Stimulated activated naive B cell treated with anti-CD40 and anti-IgM and Interleukin-4, amounts not matched to agents 10 μg/mL and 1 μg/mL and 100 μg/mL, for 72 hours (primary cell): ENCODE results near the gene DYRK1A.
"Not testable (repeated sequence)": the region's sequence is repeated elsewhere in the genome, so short reads cannot be mapped to it uniquely, and the experiment has no call there.

ENCODE experiments used
- ATAC-seq, 2 donors: fragments of 150-1000 bp; cut with Tn5 transposase; replicated peaks; 2 replicates each; pipeline ENCODE4 v1.10.0; 2021; ENCODE audit warnings: moderate library complexity in 1 of 2
- DNase-seq: peaks from one replicate; pipeline ENCODE4 v3.0.0; 2021
- H3K27ac Mint-ChIP-seq: one replicate; pipeline ENCODE4 v1.8.0; 2022; ENCODE audit warnings: mild to moderate bottlenecking, mixed read lengths
- H3K27me3 Mint-ChIP-seq, 2 donors: one replicate each; pipeline ENCODE4 v1.8.0; 2022; ENCODE audit warnings: mixed read lengths in 2 of 2
- H3K36me3 Mint-ChIP-seq, 2 donors: one replicate each; pipeline ENCODE4 v1.8.0; 2022; ENCODE audit warnings: mixed read lengths in 2 of 2, mild to moderate bottlenecking in 1 of 2
- H3K4me1 Mint-ChIP-seq, 2 donors: one replicate each; pipeline ENCODE4 v1.8.0; 2022; ENCODE audit warnings: mixed read lengths in 2 of 2, mild to moderate bottlenecking in 1 of 2
- H3K4me3 Mint-ChIP-seq, 2 donors: one replicate each; pipeline ENCODE4 v1.8.0; 2022; ENCODE audit warnings: mild to moderate bottlenecking in 2 of 2, mixed read lengths in 2 of 2, moderate library complexity in 1 of 2
- H3K9me3 Mint-ChIP-seq, 2 donors: one replicate each; pipeline ENCODE4 v1.8.0; 2022; ENCODE audit warnings: mixed read lengths in 2 of 2, mild to moderate bottlenecking in 1 of 2

Gene DYRK1A

GRCh38 chr21:37366482-37367316, at the start of gene DYRK1A:
DYRK1A (plus strand) TSS chr21:37366773; CDS start chr21:37420375, 53,602 bp downstream.
- peak within 1 kb of the TSS; percentile 96 to 98 for H3K4me3 Mint-ChIP-seq
- no peaks in the 10 kb centered on the region for H3K9me3 Mint-ChIP-seq
- DNase-seq: peak; percentile 98
- no peaks in the 10 kb centered on the region for H3K27me3 Mint-ChIP-seq
- H3K36me3 Mint-ChIP-seq: peaks cover 4 to 7% of the 10 kb centered on the region in 2 donors
- peak; percentile 83 to 86 for ATAC-seq
- H3K27ac Mint-ChIP-seq: peak within 1 kb of the TSS; percentile 99
- H3K4me1 Mint-ChIP-seq: peaks cover 23 to 26% of the 10 kb centered on the region in 2 donors

GRCh38 chr21:37319551-37319950, 47.0 kb upstream of the DYRK1A start:
- Mint-ChIP-seq H3K27ac (no peak overlapping the region), H3K4me3 (no peak overlapping the region), H3K4me1 (no peaks in the 10 kb centered on the region), H3K9me3 (peaks cover 6 to 12% of the 10 kb centered on the region in 2 donors), H3K36me3 (peaks cover 3 to 4% of the 10 kb centered on the region in 2 donors), H3K27me3 (no peaks in the 10 kb centered on the region)
- DNase-seq (no peak), ATAC-seq (no peak)

GRCh38 chr21:37322084-37322483, 44.5 kb upstream of the DYRK1A start:
- no peak overlapping the region for H3K27ac Mint-ChIP-seq
- no peak for ATAC-seq
- peaks cover 0 to 1% of the 10 kb centered on the region in 2 donors for H3K36me3 Mint-ChIP-seq
- no peak overlapping the region for H3K4me3 Mint-ChIP-seq
- no peaks in the 10 kb centered on the region for H3K4me1 Mint-ChIP-seq
- H3K9me3 Mint-ChIP-seq: peaks cover 4 to 10% of the 10 kb centered on the region in 2 donors
- H3K27me3 Mint-ChIP-seq: no peaks in the 10 kb centered on the region
- no peak for DNase-seq

- Mint-ChIP-seq H3K27ac (no peak overlapping the region), H3K4me1 (no peaks in the 10 kb centered on the region), H3K36me3 (no peaks in the 10 kb centered on the region), H3K4me3 (no peak overlapping the region), H3K9me3 (peaks cover 1 to 7% of the 10 kb centered on the region in 2 donors), H3K27me3 (no peaks in the 10 kb centered on the region)
- no peak for DNase-seq
- no peak for ATAC-seq
These were observed 42.0 kb upstream of the DYRK1A start for GRCh38 chr21:37324558-37324957.

DNA sequence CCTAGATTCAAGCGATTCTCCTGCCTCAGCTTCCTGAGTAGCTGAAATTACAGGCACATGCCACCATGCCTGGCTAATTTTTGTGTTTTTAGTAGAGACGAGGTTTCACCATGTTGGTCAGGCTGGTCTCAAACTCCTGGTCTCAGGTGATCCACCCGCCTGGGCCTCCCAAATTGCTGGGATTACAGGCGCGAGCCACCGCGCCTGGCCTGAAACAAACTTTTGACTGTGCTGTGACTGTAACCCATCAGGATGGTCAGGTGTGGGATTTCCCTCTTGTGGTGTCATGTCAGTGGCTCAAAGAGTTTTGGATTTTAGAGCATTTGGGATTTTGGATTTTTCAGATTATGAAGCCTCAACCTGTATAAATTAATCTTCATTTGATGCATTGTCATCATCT, 38.4 kb upstream of the DYRK1A start:
- not testable (repeated sequence) for DNase-seq, H3K27me3 Mint-ChIP-seq, H3K4me1 Mint-ChIP-seq, H3K4me3 Mint-ChIP-seq, H3K27ac Mint-ChIP-seq, ATAC-seq, H3K9me3 Mint-ChIP-seq, H3K36me3 Mint-ChIP-seq

DNA sequence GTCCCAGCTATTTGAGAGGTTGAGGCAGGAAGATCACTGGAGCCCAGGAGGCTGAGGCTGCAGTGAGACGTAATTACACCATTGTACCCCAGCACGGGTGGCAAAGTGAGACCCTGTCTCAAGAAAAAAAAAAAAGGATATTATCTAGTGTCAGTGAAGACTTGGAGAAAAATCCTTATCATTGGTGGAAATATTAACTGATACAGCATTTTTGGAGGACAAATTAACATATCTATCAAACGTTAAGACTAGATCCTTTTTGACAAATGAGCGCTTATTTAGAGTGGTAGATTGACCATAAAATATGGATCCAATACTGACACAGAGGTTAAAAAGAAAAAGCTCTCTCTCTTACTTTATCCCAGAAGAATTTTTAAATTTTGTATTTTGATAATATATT, 35.2 kb upstream of the DYRK1A start:
- H3K9me3 Mint-ChIP-seq: no peaks in the 10 kb centered on the region
- ATAC-seq (no peak), DNase-seq (no peak)
- no peaks in the 10 kb centered on the region for H3K36me3 Mint-ChIP-seq
- H3K4me1 Mint-ChIP-seq: peaks cover 0 to 2% of the 10 kb centered on the region in 2 donors
- H3K27me3 Mint-ChIP-seq: no peaks in the 10 kb centered on the region
- no peak overlapping the region for H3K27ac Mint-ChIP-seq
- no peak overlapping the region for H3K4me3 Mint-ChIP-seq

- Mint-ChIP-seq H3K27me3 (no peaks in the 10 kb centered on the region), H3K36me3 (no peaks in the 10 kb centered on the region), H3K27ac (no peak overlapping the region), H3K4me3 (no peak overlapping the region), H3K4me1 (peaks cover 3 to 9% of the 10 kb centered on the region in 2 donors), H3K9me3 (no peaks in the 10 kb centered on the region)
- no peak for DNase-seq
- ATAC-seq: no peak
These were observed 31.5 kb upstream of the DYRK1A start for GRCh38 chr21:37335053-37335452.

- ATAC-seq (no peak), DNase-seq (no peak)
- Mint-ChIP-seq H3K9me3 (peaks cover 1 to 2% of the 10 kb centered on the region in 2 donors), H3K27me3 (no peaks in the 10 kb centered on the region), H3K36me3 (peaks cover 0 to 1% of the 10 kb centered on the region in 2 donors), H3K27ac (no peak overlapping the region), H3K4me3 (no peak overlapping the region), H3K4me1 (peaks cover 3 to 9% of the 10 kb centered on the region in 2 donors)
These were observed 29.4 kb upstream of the DYRK1A start for GRCh38 chr21:37337179-37337578.

GRCh38 chr21:37337831-37338230, 28.7 kb upstream of the DYRK1A start:
- H3K36me3 Mint-ChIP-seq: peaks cover 0 to 4% of the 10 kb centered on the region in 2 donors
- DNase-seq (no peak), ATAC-seq (no peak)
- H3K27ac Mint-ChIP-seq: no peak overlapping the region
- H3K4me3 Mint-ChIP-seq: no peak overlapping the region
- H3K4me1 Mint-ChIP-seq: peaks cover 3 to 9% of the 10 kb centered on the region in 2 donors
- no peaks in the 10 kb centered on the region for H3K27me3 Mint-ChIP-seq
- H3K9me3 Mint-ChIP-seq: peaks cover 4 to 5% of the 10 kb centered on the region in 2 donors

GRCh38 chr21:37338671-37339551, 27.7 kb upstream of the DYRK1A start:
- Mint-ChIP-seq H3K27ac (no peak overlapping the region), H3K27me3 (no peaks in the 10 kb centered on the region), H3K4me1 (peaks cover 3 to 9% of the 10 kb centered on the region in 2 donors), H3K9me3 (peaks cover 4 to 5% of the 10 kb centered on the region in 2 donors), H3K36me3 (peaks cover 0 to 4% of the 10 kb centered on the region in 2 donors), H3K4me3 (no peak overlapping the region)
- DNase-seq (no peak), ATAC-seq (no peak)

- ATAC-seq (no peak), DNase-seq (no peak)
- Mint-ChIP-seq H3K9me3 (peaks cover 4 to 5% of the 10 kb centered on the region in 2 donors), H3K27ac (no peak overlapping the region), H3K27me3 (no peaks in the 10 kb centered on the region), H3K4me1 (peaks cover 3 to 9% of the 10 kb centered on the region in 2 donors), H3K4me3 (no peak overlapping the region), H3K36me3 (peaks cover 0 to 4% of the 10 kb centered on the region in 2 donors)
These were observed 27.0 kb upstream of the DYRK1A start for GRCh38 chr21:37339552-37339939.

- Mint-ChIP-seq H3K36me3 (peaks cover 0 to 4% of the 10 kb centered on the region in 2 donors), H3K27ac (no peak overlapping the region), H3K27me3 (no peaks in the 10 kb centered on the region), H3K9me3 (peaks cover 4 to 5% of the 10 kb centered on the region in 2 donors), H3K4me3 (no peak overlapping the region), H3K4me1 (peaks cover 1 to 9% of the 10 kb centered on the region in 2 donors)
- ATAC-seq (no peak), DNase-seq (no peak)
These were observed 25.2 kb upstream of the DYRK1A start for GRCh38 chr21:37341254-37341960.

DNA sequence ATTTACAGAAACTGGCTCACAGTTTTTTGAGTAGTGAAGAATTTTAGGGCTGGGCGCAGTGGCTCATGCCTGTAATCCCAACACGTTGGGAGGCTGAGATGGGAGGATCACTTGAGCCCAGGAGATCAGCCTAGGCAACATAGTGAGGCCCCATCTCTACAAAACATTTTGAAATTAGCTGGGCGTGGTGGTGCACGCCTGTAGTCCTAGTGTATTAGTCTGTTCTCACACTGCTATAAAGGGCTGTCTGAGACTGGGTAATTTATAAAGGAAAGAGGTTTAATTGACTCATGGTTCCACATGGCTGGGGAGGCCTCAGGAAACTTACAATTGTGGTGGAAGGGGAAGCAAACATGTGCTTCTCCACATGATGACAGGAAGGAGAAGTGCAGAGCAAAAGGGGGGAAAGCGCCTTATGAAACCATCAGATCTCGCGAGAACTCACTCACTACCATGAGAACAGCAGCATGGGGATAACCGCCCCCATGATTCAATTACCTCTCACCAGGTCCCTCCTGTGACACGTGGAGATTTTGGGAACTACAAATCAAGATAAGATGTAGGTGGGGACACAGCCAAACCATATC, 24.4 kb upstream of the DYRK1A start:
- Mint-ChIP-seq H3K4me1 (peaks cover 1 to 9% of the 10 kb centered on the region in 2 donors), H3K27ac (no peak overlapping the region), H3K9me3 (peaks cover 6 to 9% of the 10 kb centered on the region in 2 donors), H3K36me3 (peaks cover 0 to 4% of the 10 kb centered on the region in 2 donors), H3K27me3 (no peaks in the 10 kb centered on the region), H3K4me3 (no peak overlapping the region)
- DNase-seq: no peak
- ATAC-seq: no peak
